Measurements from ENCODE around the gene PCDH15.
"Not testable (repeated sequence)": the region's sequence is repeated elsewhere in the genome, so short reads cannot be mapped to it uniquely, and the experiment has no call there.

PCDH15 gene

DNA sequence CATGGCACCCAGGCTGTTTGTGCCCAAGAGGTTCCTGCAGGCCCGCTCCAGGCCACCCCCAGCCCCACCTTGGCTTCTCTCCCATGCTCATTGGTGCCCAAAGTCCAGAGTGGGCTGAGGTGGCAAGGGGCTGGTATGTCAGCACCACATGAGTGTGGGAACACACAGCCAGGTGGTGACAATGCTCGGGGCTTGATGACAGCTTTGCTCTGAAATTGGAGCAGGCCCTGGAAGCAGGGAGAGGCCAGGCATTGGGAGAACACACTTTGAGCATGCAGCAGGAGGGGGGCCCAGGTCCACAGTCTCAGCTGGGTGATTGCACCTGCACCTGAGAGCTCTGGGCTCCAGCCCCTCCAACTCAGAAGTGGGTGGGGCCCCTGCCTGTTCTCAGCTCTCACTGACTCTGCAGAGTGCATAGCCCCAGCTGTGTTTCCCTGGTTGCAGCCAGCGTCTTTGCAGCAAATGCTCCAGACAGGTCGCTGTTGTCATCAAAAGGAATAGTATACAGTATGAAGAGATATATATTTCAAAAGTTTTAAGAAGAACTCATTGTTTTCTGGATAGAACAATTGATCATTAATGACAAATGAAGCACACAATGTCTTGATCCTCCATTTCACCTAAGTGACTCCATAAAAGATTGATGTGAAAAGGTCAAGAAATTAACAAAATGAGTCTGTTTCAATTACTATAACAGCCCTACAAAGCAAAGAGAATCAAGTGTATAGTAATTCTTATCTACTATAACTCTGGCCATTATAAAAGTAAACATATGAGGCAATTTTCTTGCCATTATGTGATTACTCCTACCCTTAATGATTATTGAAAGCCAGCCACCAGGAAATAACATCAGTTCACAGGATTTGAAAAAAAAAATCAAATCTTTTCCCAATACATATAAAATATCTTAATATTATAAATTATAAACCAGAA is 848.1 kb downstream of the PCDH15 start:
- no peaks in the 10 kb centered on the region for H3K9me2 ChIP-seq (replicated peaks; ENCODE audit: insufficient read depth, low read length)
- H2AFZ ChIP-seq (ENCODE audit: low read depth, low read length, severe bottlenecking), result no peak overlapping the region
- no peaks in the 10 kb centered on the region for H3K36me3 ChIP-seq (ENCODE audit: low read length)
- no peaks in the 10 kb centered on the region for H3F3A ChIP-seq (ENCODE audit: insufficient read depth)
- no peak overlapping the region for H3K4me3 ChIP-seq (ENCODE audit: insufficient read depth, low read length, poor library complexity, severe bottlenecking)
- H4K20me1 ChIP-seq (ENCODE audit: low read depth, low read length), result no peaks in the 10 kb centered on the region
- no peak overlapping the region for H3K27ac ChIP-seq (ENCODE audit: low read depth, low read length)
- no peak overlapping the region for H3K9ac ChIP-seq (ENCODE audit: low read length)
- no peaks in the 10 kb centered on the region for H3K79me2 ChIP-seq (ENCODE audit: insufficient read depth, low read length)
- H3K4me2 ChIP-seq (ENCODE audit: low read depth, low read length, poor library complexity, severe bottlenecking), result no peak overlapping the region
- no peaks in the 10 kb centered on the region for H3K27me3 ChIP-seq (ENCODE audit: low read length)
- H3K9me3 ChIP-seq (ENCODE audit: insufficient read depth, low read length), result no peaks in the 10 kb centered on the region
- TF ChIP-seq CTCF (IDR thresholded peaks at IDR 0.05; ENCODE audit: insufficient read depth, low read length, poor library complexity, severe bottlenecking), result no peak
- no peak for TF ChIP-seq EZH2phosphoT487 (conservative IDR thresholded peaks at IDR 0.05; ENCODE audit: low read length)

GRCh38 chr10:53939654-53940053 is 861.4 kb downstream of the PCDH15 start:
- Histone ChIP-seq H4K20me1 (ENCODE audit: low read depth, low read length) (no peaks in the 10 kb centered on the region), H3K4me2 (ENCODE audit: low read depth, low read length, poor library complexity, severe bottlenecking) (no peak overlapping the region)
- TF ChIP-seq EZH2phosphoT487 (conservative IDR thresholded peaks at IDR 0.05; ENCODE audit: low read length), result no peak
- TF ChIP-seq CTCF (IDR thresholded peaks at IDR 0.05; ENCODE audit: insufficient read depth, low read length, poor library complexity, severe bottlenecking), result no peak

DNA sequence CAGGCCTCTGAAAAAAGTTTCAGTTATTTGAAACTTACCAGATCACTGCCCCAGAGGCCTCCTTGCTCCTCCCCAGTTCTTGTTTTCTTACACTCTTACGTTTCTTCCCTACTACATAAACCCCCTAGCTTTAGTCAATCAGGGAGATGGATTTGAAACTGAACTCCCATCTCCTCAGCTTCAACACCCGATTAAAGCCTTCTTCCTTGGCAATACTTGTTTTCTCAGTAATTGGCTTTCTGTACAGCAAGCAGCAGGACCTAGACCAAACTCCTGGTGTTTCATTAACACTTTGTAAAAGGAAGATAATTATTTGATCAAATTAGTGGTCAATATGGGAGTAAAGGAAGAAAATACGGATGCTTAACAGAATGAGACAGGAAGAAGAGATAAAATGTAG is 870.4 kb downstream of the PCDH15 start:
- Histone ChIP-seq H3K36me3 (ENCODE audit: low read length) (no peaks in the 10 kb centered on the region), H3K27ac (ENCODE audit: low read depth, low read length) (no peak overlapping the region), H3K27me3 (ENCODE audit: low read length) (no peaks in the 10 kb centered on the region), H4K20me1 (ENCODE audit: low read depth, low read length) (no peaks in the 10 kb centered on the region), H3K9me3 (ENCODE audit: insufficient read depth, low read length) (no peaks in the 10 kb centered on the region), H2AFZ (ENCODE audit: low read depth, low read length, severe bottlenecking) (no peak overlapping the region), H3K4me2 (ENCODE audit: low read depth, low read length, poor library complexity, severe bottlenecking) (no peak overlapping the region), H3K9ac (ENCODE audit: low read length) (no peak overlapping the region), H3K79me2 (ENCODE audit: insufficient read depth, low read length) (no peaks in the 10 kb centered on the region), H3F3A (ENCODE audit: insufficient read depth) (no peaks in the 10 kb centered on the region), H3K9me2 (replicated peaks; ENCODE audit: insufficient read depth, low read length) (no peaks in the 10 kb centered on the region), H3K4me3 (ENCODE audit: insufficient read depth, low read length, poor library complexity, severe bottlenecking) (no peak overlapping the region)
- TF ChIP-seq EZH2phosphoT487 (conservative IDR thresholded peaks at IDR 0.05; ENCODE audit: low read length) (no peak), CTCF (IDR thresholded peaks at IDR 0.05; ENCODE audit: insufficient read depth, low read length, poor library complexity, severe bottlenecking) (no peak)

More at GRCh38 chr10:53939654-53940053, 861.4 kb downstream of the PCDH15 start:
- H3K36me3 ChIP-seq (ENCODE audit: low read length), result no peaks in the 10 kb centered on the region
- H3K9me2 ChIP-seq (replicated peaks; ENCODE audit: insufficient read depth, low read length), result no peaks in the 10 kb centered on the region
- H3K27me3 ChIP-seq (ENCODE audit: low read length), result no peaks in the 10 kb centered on the region
- H3K9ac ChIP-seq (ENCODE audit: low read length), result no peak overlapping the region
- no peak overlapping the region for H3K4me3 ChIP-seq (ENCODE audit: insufficient read depth, low read length, poor library complexity, severe bottlenecking)
- no peaks in the 10 kb centered on the region for H3F3A ChIP-seq (ENCODE audit: insufficient read depth)
- H3K27ac ChIP-seq (ENCODE audit: low read depth, low read length), result no peak overlapping the region
- H3K79me2 ChIP-seq (ENCODE audit: insufficient read depth, low read length), result no peaks in the 10 kb centered on the region
- no peaks in the 10 kb centered on the region for H3K9me3 ChIP-seq (ENCODE audit: insufficient read depth, low read length)
- no peak overlapping the region for H2AFZ ChIP-seq (ENCODE audit: low read depth, low read length, severe bottlenecking)

DNA sequence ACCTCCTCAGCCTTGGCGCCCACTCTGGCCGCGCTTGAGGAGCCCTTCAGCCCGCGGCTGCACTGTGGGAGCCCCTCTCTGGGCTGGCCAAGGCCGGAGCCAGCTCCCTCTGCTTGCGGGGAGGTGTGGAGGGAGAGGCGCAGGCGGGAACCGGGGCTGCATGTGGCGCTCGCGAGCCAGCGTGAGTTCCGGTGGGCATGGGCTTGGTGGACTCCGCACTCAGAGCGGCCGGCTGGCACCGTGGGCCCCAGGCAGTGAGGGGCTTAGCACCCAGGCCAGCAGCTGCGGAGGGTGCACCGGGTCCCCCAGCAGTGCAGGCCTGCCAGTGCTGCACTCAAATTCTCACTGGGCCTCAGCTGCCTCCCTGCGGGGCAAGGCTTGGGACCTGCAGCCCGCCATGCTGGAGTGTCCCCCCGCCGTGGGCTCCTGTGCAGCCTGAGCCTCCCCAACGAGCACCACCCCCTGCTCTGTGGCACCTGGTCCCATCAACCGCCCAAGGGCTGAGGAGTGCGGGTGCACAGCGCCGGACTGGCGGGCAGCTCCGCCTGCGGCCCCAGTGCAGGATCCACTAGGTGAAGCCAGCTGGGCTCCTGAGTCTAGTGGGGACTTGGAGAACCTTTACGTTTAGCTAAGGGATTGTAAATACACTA is 876.9 kb downstream of the PCDH15 start:
- H3K79me2 ChIP-seq (ENCODE audit: insufficient read depth, low read length); H3K36me3 ChIP-seq (ENCODE audit: low read length); H3K9ac ChIP-seq (ENCODE audit: low read length); H3K9me2 ChIP-seq (replicated peaks; ENCODE audit: insufficient read depth, low read length); H3K9me3 ChIP-seq (ENCODE audit: insufficient read depth, low read length); H3K27me3 ChIP-seq (ENCODE audit: low read length); H3F3A ChIP-seq (ENCODE audit: insufficient read depth); H2AFZ ChIP-seq (ENCODE audit: low read depth, low read length, severe bottlenecking); H3K4me3 ChIP-seq (ENCODE audit: insufficient read depth, low read length, poor library complexity, severe bottlenecking); H3K4me2 ChIP-seq (ENCODE audit: low read depth, low read length, poor library complexity, severe bottlenecking); H3K27ac ChIP-seq (ENCODE audit: low read depth, low read length); H4K20me1 ChIP-seq (ENCODE audit: low read depth, low read length): not testable (repeated sequence)
